ENCODE measurements around the gene PP2D1.

DNA sequence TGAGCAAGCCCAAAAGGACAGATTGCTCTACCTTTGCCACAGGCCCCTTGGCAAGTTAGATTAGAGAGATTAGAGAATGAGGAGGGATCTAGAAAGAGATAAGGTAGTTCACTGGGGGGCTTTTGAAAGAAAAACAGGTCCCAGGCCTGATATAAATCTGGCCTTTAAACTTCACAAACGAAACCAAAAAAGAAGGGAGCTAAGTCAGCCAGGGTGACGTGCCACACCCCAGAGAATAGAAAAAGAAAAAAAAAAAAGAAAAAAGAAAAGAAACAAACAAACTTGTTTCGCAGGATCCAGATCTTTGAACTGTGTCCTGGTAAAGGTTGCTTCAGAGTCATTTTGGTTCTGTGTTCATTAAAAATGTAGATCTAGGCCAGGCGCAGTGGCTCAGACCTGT, 31.8 kb upstream of the PP2D1 start:
- TF ChIP-seq NR2C2 (CRISPR knock-in tag; IDR thresholded peaks at IDR 0.05) (no peak), SP1 (CRISPR knock-in tag; conservative IDR thresholded peaks at IDR 0.05) (no peak), ZNF232 (CRISPR knock-in tag; IDR thresholded peaks at IDR 0.05) (no peak)
- TF ChIP-seq, protein P1, sequence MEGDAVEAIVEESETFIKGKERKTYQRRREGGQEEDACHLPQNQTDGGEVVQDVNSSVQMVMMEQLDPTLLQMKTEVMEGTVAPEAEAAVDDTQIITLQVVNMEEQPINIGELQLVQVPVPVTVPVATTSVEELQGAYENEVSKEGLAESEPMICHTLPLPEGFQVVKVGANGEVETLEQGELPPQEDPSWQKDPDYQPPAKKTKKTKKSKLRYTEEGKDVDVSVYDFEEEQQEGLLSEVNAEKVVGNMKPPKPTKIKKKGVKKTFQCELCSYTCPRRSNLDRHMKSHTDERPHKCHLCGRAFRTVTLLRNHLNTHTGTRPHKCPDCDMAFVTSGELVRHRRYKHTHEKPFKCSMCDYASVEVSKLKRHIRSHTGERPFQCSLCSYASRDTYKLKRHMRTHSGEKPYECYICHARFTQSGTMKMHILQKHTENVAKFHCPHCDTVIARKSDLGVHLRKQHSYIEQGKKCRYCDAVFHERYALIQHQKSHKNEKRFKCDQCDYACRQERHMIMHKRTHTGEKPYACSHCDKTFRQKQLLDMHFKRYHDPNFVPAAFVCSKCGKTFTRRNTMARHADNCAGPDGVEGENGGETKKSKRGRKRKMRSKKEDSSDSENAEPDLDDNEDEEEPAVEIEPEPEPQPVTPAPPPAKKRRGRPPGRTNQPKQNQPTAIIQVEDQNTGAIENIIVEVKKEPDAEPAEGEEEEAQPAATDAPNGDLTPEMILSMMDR (IDR thresholded peaks at IDR 0.05): no peak

Data from WTC11 (cell line).